HEK293 (cell line): ENCODE measurements around the gene GOSR2.

Experiments
- CTCF ChIA-PET: fragments of 350-600 bp; formaldehyde crosslinking; extraction: SDS; loops from one replicate; lab custom pipeline; 2021; ENCODE audit warnings: antibody characterized with exemption; lab: Yijun Ruan, JAX
- POLR2A ChIA-PET: fragments of 300-600 bp; formaldehyde crosslinking; extraction: SDS; loops from one replicate; lab custom pipeline; 2020; ENCODE audit warnings: antibody characterized with exemption, inconsistent platforms; lab: Yijun Ruan, JAX
- H3K27ac ChIP-seq: fragments of 200-500 bp; sonication (Bioruptor generic); 2 replicates; pipeline ENCODE4 v1.5.1; 2014; ENCODE audit warnings: low read depth, low read length, control low read depth, inconsistent platforms; ENCODE audit errors: extremely low read depth
- H3K36me3 ChIP-seq, 2 experiments: fragments of 200-500 bp in 1 of 2; sonication (Bioruptor generic) in 1 of 2; 1 replicate in 1 of 2; 2 replicates in 1 of 2; pipeline ENCODE4 v1.5.1; 2014 to 2017; ENCODE audit warnings: inconsistent platforms in 2 of 2, low read length in 2 of 2; ENCODE audit not compliant: control insufficient read depth in 2 of 2, insufficient read depth in 1 of 2
- H3K4me1 ChIP-seq: fragments of 200-500 bp; sonication (Bioruptor generic); 2 replicates; pipeline ENCODE4 v1.5.1; 2014; ENCODE audit warnings: mild to moderate bottlenecking, low read length, inconsistent platforms; ENCODE audit not compliant: control insufficient read depth, insufficient read depth
- H3K4me3 ChIP-seq: 2 replicates; pipeline ENCODE4 v1.5.1; 2011; ENCODE audit warnings: low read depth, mild to moderate bottlenecking, control low read depth, low read length, moderate library complexity
- H3K9me3 ChIP-seq: fragments of 200-500 bp; sonication (Bioruptor generic); 2 replicates; pipeline ENCODE4 v1.5.1; 2014; ENCODE audit warnings: low read depth, low read length, inconsistent platforms; ENCODE audit not compliant: control insufficient read depth, insufficient read depth
- GLIS2 ChIP-seq: fragments of 450-650 bp; formaldehyde crosslinking; IDR thresholded peaks from 2 replicates; pipeline ENCODE4 v1.5.1; 2016; ENCODE audit warnings: missing biosample characterization, missing genetic modification characterization
- KLF1 ChIP-seq: fragments of 450-650 bp; formaldehyde crosslinking; IDR thresholded peaks from 2 replicates; pipeline ENCODE4 v1.5.1; 2016; ENCODE audit warnings: missing biosample characterization, missing genetic modification characterization
- MYNN ChIP-seq: fragments of 450-650 bp; formaldehyde crosslinking; IDR thresholded peaks from 2 replicates; pipeline ENCODE4 v1.5.1; 2016; ENCODE audit warnings: missing biosample characterization, missing genetic modification characterization, borderline replicate concordance
- REST ChIP-seq: fragments of 450-650 bp; formaldehyde crosslinking; IDR thresholded peaks from 2 replicates; pipeline ENCODE4 v1.5.1; 2016; ENCODE audit warnings: missing biosample characterization, missing genetic modification characterization
- SCRT2 ChIP-seq: fragments of 450-650 bp; formaldehyde crosslinking; IDR thresholded peaks from 2 replicates; pipeline ENCODE4 v1.5.1; 2016; ENCODE audit warnings: missing biosample characterization, missing genetic modification characterization
- SP3 ChIP-seq: fragments of 450-650 bp; formaldehyde crosslinking; IDR thresholded peaks from 2 replicates; pipeline ENCODE4 v1.5.1; 2016; ENCODE audit warnings: missing biosample characterization, missing genetic modification characterization
- ZBTB20 ChIP-seq: fragments of 450-650 bp; formaldehyde crosslinking; IDR thresholded peaks from 2 replicates; pipeline ENCODE4 v1.5.1; 2016; ENCODE audit warnings: missing biosample characterization, missing genetic modification characterization
- ZBTB6 ChIP-seq: fragments of 450-650 bp; formaldehyde crosslinking; IDR thresholded peaks from 2 replicates; pipeline ENCODE4 v1.5.1; 2017; ENCODE audit warnings: missing biosample characterization, missing genetic modification characterization
- ZFP69B ChIP-seq: fragments of 450-650 bp; formaldehyde crosslinking; IDR thresholded peaks from 2 replicates; pipeline ENCODE4 v1.5.1; 2016; ENCODE audit warnings: missing biosample characterization, missing genetic modification characterization
- ZNF362 ChIP-seq: fragments of 450-650 bp; formaldehyde crosslinking; IDR thresholded peaks from 2 replicates; pipeline ENCODE4 v1.5.1; 2016; ENCODE audit warnings: missing biosample characterization, missing genetic modification characterization
- ZNF510 ChIP-seq: fragments of 450-650 bp; formaldehyde crosslinking; IDR thresholded peaks from 2 replicates; pipeline ENCODE4 v1.5.1; 2018; ENCODE audit warnings: mild to moderate bottlenecking, missing genetic modification characterization, missing biosample characterization; ENCODE audit not compliant: insufficient replicate concordance
- ZNF549 ChIP-seq: fragments of 450-650 bp; IDR thresholded peaks from 2 replicates; pipeline ENCODE4 v1.5.1; 2018; ENCODE audit warnings: missing biosample characterization, missing genetic modification characterization, mild to moderate bottlenecking, inconsistent platforms, moderate library complexity
- ZNF585B ChIP-seq: fragments of 450-650 bp; formaldehyde crosslinking; IDR thresholded peaks from 2 replicates; pipeline ENCODE4 v1.5.1; 2016; ENCODE audit warnings: missing biosample characterization, missing genetic modification characterization
- ZNF76 ChIP-seq: fragments of 450-650 bp; formaldehyde crosslinking; IDR thresholded peaks from 2 replicates; pipeline ENCODE4; 2016; ENCODE audit warnings: low read depth, missing biosample characterization, missing genetic modification characterization, borderline replicate concordance

The GOSR2 gene

GRCh38 chr17:46979147-46979863, 56.3 kb downstream of the GOSR2 start, which contains the start of gene RPRML (continued):
- TF ChIP-seq ZNF362 (tag by site-specific recombination), result peak; percentile 70; the same call in 1 of the 2 replicates
- peak; percentile 52; the same call in 1 of the 2 replicates for TF ChIP-seq KLF1 (tag by site-specific recombination)
- peak; percentile 55 for TF ChIP-seq ZBTB20
- TF ChIP-seq ZBTB6, result peak; percentile 89
- no peak for TF ChIP-seq ZNF585B (tag by site-specific recombination)
- peak; percentile 98 for TF ChIP-seq SCRT2 (tag by site-specific recombination)
- peak; percentile 83; the same call in 1 of the 2 replicates for TF ChIP-seq ZNF76 (tag by site-specific recombination)
- TF ChIP-seq MYNN (tag by site-specific recombination), result no peak
- peak; percentile 76 for TF ChIP-seq SP3 (tag by site-specific recombination)
- TF ChIP-seq, all 188 proteins: peak for 27

- CTCF ChIA-PET, result interaction anchor here (0.6 to 1.0 kb wide), 2 partner anchors 19 to 104 kb away, joined by 3 read pairs; no protein-coding TSS in a partner anchor
- TF ChIP-seq GLIS2 (tag by site-specific recombination) (no peak), ZNF549 (tag by site-specific recombination) (no peak), ZFP69B (tag by site-specific recombination) (no peak)
- POLR2A ChIA-PET, result no interaction called here
- H3K9me3 ChIP-seq, result no peaks in the 10 kb centered on the region
- peaks cover 4% of the 10 kb centered on the region; the same call in 1 of the 2 replicates for H3K4me1 ChIP-seq
- no peak overlapping the region for H3K4me3 ChIP-seq
- no peak overlapping the region for H3K27ac ChIP-seq
- no peaks in the 10 kb centered on the region for H3K36me3 ChIP-seq
These were observed 59.6 kb downstream of the GOSR2 start for GRCh38 chr17:46982577-46982976.

- Histone ChIP-seq H3K27ac (no peak overlapping the region), H3K4me1 (no peaks in the 10 kb centered on the region), H3K9me3 (no peaks in the 10 kb centered on the region), H3K36me3 (no peaks in the 10 kb centered on the region), H3K4me3 (no peak overlapping the region)
- ChIA-PET POLR2A (no interaction called here), CTCF (no interaction called here)
- TF ChIP-seq ZNF76 (tag by site-specific recombination), result no peak
- TF ChIP-seq REST, result peak; percentile 87
- no peak for TF ChIP-seq ZNF510 (tag by site-specific recombination)
- TF ChIP-seq SCRT2 (tag by site-specific recombination), result no peak
These were observed 60.8 kb downstream of the GOSR2 start for GRCh38 chr17:46983782-46984181.
